CD4-positive, alpha-beta T cell (primary cell): ENCODE data around the gene PRKAR1B. TPM values are rescaled to one million over a fixed set of nuclear protein-coding genes. Genes with fewer than 3 reads are reported as not detected.

ENCODE experiments used
- ATAC-seq: fragments of 200-7000 bp; cut with Tn5 transposase; one replicate; pipeline ENCODE4 v1.10.0; 2022; ENCODE audit warnings: mild to moderate bottlenecking; ENCODE audit not compliant: poor library complexity
- CTCF ChIA-PET: fragments of 350-600 bp; sonication (Branson Sonifier 250); formaldehyde crosslinking; loops from one replicate; lab custom pipeline; 2021; ENCODE audit warnings: antibody characterized with exemption, inconsistent platforms; lab: Charles Lee
- POLR2A ChIA-PET: fragments of 350-600 bp; sonication (Branson Sonifier 250); formaldehyde crosslinking; loops from one replicate; lab custom pipeline; 2021; ENCODE audit warnings: antibody characterized with exemption, inconsistent platforms; lab: Charles Lee
- DNase-seq, 14 experiments: peaks; one replicate each; pipeline ENCODE4 v3.0.0-alpha.2; 2013 to 2020; ENCODE audit warnings: mixed read lengths in 2 of 14
- H3K27ac ChIP-seq, 2 donors: one replicate each; pipeline versions ENCODE4 v1.5.1 to v1.7.0; 2013; ENCODE audit warnings: low read length in 2 of 2, low read depth in 1 of 2, mild to moderate bottlenecking in 1 of 2
- H3K27me3 ChIP-seq, 2 experiments: 1 replicate in 1 of 2; 2 replicates in 1 of 2; pipeline versions ENCODE4 v1.6.1 to v1.7.0; 2013; ENCODE audit warnings: low read length in 2 of 2, control low read depth in 1 of 2, mild to moderate bottlenecking in 1 of 2, moderate library complexity in 1 of 2; ENCODE audit not compliant: insufficient read depth in 2 of 2, control insufficient read depth in 1 of 2
- H3K36me3 ChIP-seq: one replicate; pipeline ENCODE4 v1.6.1; 2013; ENCODE audit warnings: low read length, control low read depth; ENCODE audit not compliant: insufficient read depth
- H3K4me1 ChIP-seq: one replicate; pipeline ENCODE4 v1.6.1; 2013; ENCODE audit warnings: low read length, control low read depth; ENCODE audit not compliant: insufficient read depth
- H3K4me3 ChIP-seq: one replicate; pipeline ENCODE4 v1.5.1; 2013; ENCODE audit warnings: mild to moderate bottlenecking, low read length, moderate library complexity
- H3K9me3 ChIP-seq, 2 experiments: 1 replicate in 1 of 2; 2 replicates in 1 of 2; pipeline versions ENCODE4 v1.6.1 to v1.7.0; 2013; ENCODE audit warnings: low read length in 2 of 2, mild to moderate bottlenecking in 2 of 2, control low read depth in 1 of 2, moderate library complexity in 1 of 2; ENCODE audit not compliant: control insufficient read depth in 1 of 2, insufficient read depth in 1 of 2
- H3K27ac Mint-ChIP-seq: one replicate; pipeline ENCODE4 v1.8.0; 2020; ENCODE audit warnings: mixed read lengths
- H3K27me3 Mint-ChIP-seq: one replicate; pipeline ENCODE4 v1.8.0; 2021; ENCODE audit warnings: mixed read lengths
- H3K36me3 Mint-ChIP-seq: one replicate; pipeline ENCODE4 v1.8.0; 2021; ENCODE audit warnings: low read depth, mixed read lengths
- H3K4me1 Mint-ChIP-seq: one replicate; pipeline ENCODE4 v1.8.0; 2021; ENCODE audit warnings: low read depth, mixed read lengths
- H3K4me3 Mint-ChIP-seq: one replicate; pipeline ENCODE4 v1.8.0; 2020; ENCODE audit warnings: mild to moderate bottlenecking, mixed read lengths
- H3K9me3 Mint-ChIP-seq: one replicate; pipeline ENCODE4 v1.8.0; 2020; ENCODE audit warnings: mixed read lengths
- CTCF ChIP-seq: fragments of 200-600 bp; IDR thresholded peaks from one replicate; pipeline ENCODE4 v1.8.0; 2022; ENCODE audit warnings: antibody characterized with exemption, mild to moderate bottlenecking
- intact Hi-C, 2 experiments: fragments of 100-400 bp; cut with DNase I in 1 of 2; cut with micrococcal nuclease in 1 of 2; formaldehyde crosslinking; loops; one replicate each; pipeline versions ENCODE4 v1.15.1 to v1.9.0; 2023 to 2025; cut with DNase I, micrococcal nuclease
- total RNA-seq, 174 experiments: library from RNA in 2 of 174; stranded (reverse) in 2 of 174; gene quantifications; one replicate each; pipeline ENCODE4 v1.2.3 and lab custom pipeline; 2021 to 2026

The PRKAR1B gene
- total RNA-seq, 2 experiments from 2014 or later, result 18.8 to 19.5 TPM

- peaks cover 21% of the 10 kb centered on the region for H3K36me3 ChIP-seq
- H3K27ac Mint-ChIP-seq, result no peak overlapping the region
- intact Hi-C loops, result no loop called here
- POLR2A ChIA-PET, result no interaction called here
- TF ChIP-seq CTCF, result no peak
- no peaks in the 10 kb centered on the region for H3K27me3 Mint-ChIP-seq
- ATAC-seq, result no peak
- H3K27ac ChIP-seq, result no peak overlapping the region
- H3K4me1 Mint-ChIP-seq, result peaks cover 12% of the 10 kb centered on the region
- CTCF ChIA-PET, result no interaction called here
- peaks cover 50% of the 10 kb centered on the region for H3K36me3 Mint-ChIP-seq
- DNase-seq, result no peak
- no peaks in the 10 kb centered on the region for H3K27me3 ChIP-seq
- peaks cover 0 to 6% of the 10 kb centered on the region in 2 experiments for H3K9me3 ChIP-seq
- no peak overlapping the region for H3K4me3 Mint-ChIP-seq
- no peaks in the 10 kb centered on the region for H3K9me3 Mint-ChIP-seq
- H3K4me1 ChIP-seq, result no peaks in the 10 kb centered on the region
- no peak overlapping the region for H3K4me3 ChIP-seq
Observed at GRCh38 chr7:739983-740942, 13.2 kb upstream of the PRKAR1B start.

GRCh38 chr7:739455-739982 is 12.4 kb upstream of the PRKAR1B start:
- no peak overlapping the region for H3K4me3 ChIP-seq
- H3K4me1 Mint-ChIP-seq, result peaks cover 12% of the 10 kb centered on the region
- no peak for TF ChIP-seq CTCF
- peaks cover 2 to 4% of the 10 kb centered on the region in 2 experiments for H3K9me3 ChIP-seq
- ChIA-PET CTCF (no interaction called here), POLR2A (no interaction called here)
- H3K27me3 Mint-ChIP-seq, result no peaks in the 10 kb centered on the region
- H3K27me3 ChIP-seq, result no peaks in the 10 kb centered on the region
- no peaks in the 10 kb centered on the region for H3K9me3 Mint-ChIP-seq
- H3K4me3 Mint-ChIP-seq, result no peak overlapping the region
- ATAC-seq (no peak), DNase-seq (no peak)
- no peak overlapping the region for H3K27ac Mint-ChIP-seq
- H3K36me3 Mint-ChIP-seq, result peaks cover 43% of the 10 kb centered on the region
- H3K4me1 ChIP-seq, result no peaks in the 10 kb centered on the region
- H3K27ac ChIP-seq, result no peak overlapping the region
- intact Hi-C loops, result no loop called here
- peaks cover 20% of the 10 kb centered on the region for H3K36me3 ChIP-seq

GRCh38 chr7:738723-739454 is 11.8 kb upstream of the PRKAR1B start:
- Histone ChIP-seq H3K36me3 (peaks cover 23% of the 10 kb centered on the region), H3K4me3 (no peak overlapping the region), H3K27me3 (no peaks in the 10 kb centered on the region), H3K9me3 (peaks cover 4 to 9% of the 10 kb centered on the region in 2 experiments), H3K27ac (no peak overlapping the region), H3K4me1 (no peaks in the 10 kb centered on the region)
- Mint-ChIP-seq H3K9me3 (no peaks in the 10 kb centered on the region), H3K36me3 (peaks cover 38% of the 10 kb centered on the region), H3K4me3 (no peak overlapping the region), H3K27ac (no peak overlapping the region), H3K27me3 (no peaks in the 10 kb centered on the region), H3K4me1 (peaks cover 12% of the 10 kb centered on the region)
- DNase-seq (no peak), ATAC-seq (no peak)
- ChIA-PET POLR2A (no interaction called here), CTCF (no interaction called here)
- no peak for TF ChIP-seq CTCF
- intact Hi-C loops, result no loop called here
